Measurements from ENCODE around the gene SYT2. TPM values are rescaled to one million over a fixed set of nuclear protein-coding genes. Genes with fewer than 3 reads are reported as not detected.
"Not testable (repeated sequence)": the region's sequence is repeated elsewhere in the genome, so short reads cannot be mapped to it uniquely, and the experiment has no call there.

SYT2 gene
- total and polyA plus RNA-seq, 7 donors = 0.10 to 0.16 TPM; not detected in 5

GRCh38 chr1:202613571-202613970 is 96.7 kb downstream of the SYT2 start:
- peak overlapping the region in 1 of 4 donors; percentile 70 for H3K27ac ChIP-seq
- 91 to 97% methylated on average over 4 of the region's 4 CpGs for WGBS, 2 donors
- no peak for DNase-seq
- no peaks in the 10 kb centered on the region for H3K36me3 ChIP-seq
- intact Hi-C loops (cut with DNase I) = no loop called here
- peaks cover 0 to 34% (median 28%) of the 10 kb centered on the region in 4 donors for H3K4me1 ChIP-seq
- H3K27me3 ChIP-seq = no peaks in the 10 kb centered on the region
- no peaks in the 10 kb centered on the region for H3K9me3 ChIP-seq
- H3K4me3 ChIP-seq = no peak overlapping the region
- TF ChIP-seq CTCF (IDR thresholded peaks at IDR 0.05) (no peak), POLR2AphosphoS5 (IDR thresholded peaks at IDR 0.05) (no peak), POLR2A (IDR thresholded peaks at IDR 0.05) (no peak), EP300 (IDR thresholded peaks at IDR 0.05) (no peak)

GRCh38 chr1:202612036-202612435 is 98.2 kb downstream of the SYT2 start:
- peaks cover 0 to 26% (median 20%) of the 10 kb centered on the region in 4 donors for H3K4me1 ChIP-seq
- H3K36me3 ChIP-seq; H3K27me3 ChIP-seq; H3K9me3 ChIP-seq; intact Hi-C loops (cut with DNase I); DNase-seq; H3K4me3 ChIP-seq; H3K27ac ChIP-seq: not testable (repeated sequence)
- 96 to 97% methylated on average over 3 of the region's 3 CpGs for WGBS, 2 donors

- Histone ChIP-seq H3K27ac (no peak overlapping the region), H3K4me1 (no peaks in the 10 kb centered on the region), H3K9me3 (no peaks in the 10 kb centered on the region), H3K36me3 (peaks cover 0 to 41% (median 1%) of the 10 kb centered on the region in 4 donors), H3K4me3 (no peak overlapping the region), H3K27me3 (no peaks in the 10 kb centered on the region)
- 82 to 91% methylated on average over 5 of the region's 5 CpGs for WGBS, 2 donors
- TF ChIP-seq CTCF (IDR thresholded peaks at IDR 0.05) (no peak), POLR2A (IDR thresholded peaks at IDR 0.05) (no peak), EP300 (IDR thresholded peaks at IDR 0.05) (no peak), POLR2AphosphoS5 (IDR thresholded peaks at IDR 0.05) (no peak)
- no peak for DNase-seq
- intact Hi-C loops (cut with DNase I) = no loop called here
Measured at GRCh38 chr1:202605515-202605914, 104.7 kb downstream of the SYT2 start.

- Histone ChIP-seq H3K4me1 (peaks cover 0 to 13% (median 7%) of the 10 kb centered on the region in 4 donors), H3K9me3 (no peaks in the 10 kb centered on the region), H3K27ac (no peak overlapping the region), H3K27me3 (no peaks in the 10 kb centered on the region), H3K4me3 (no peak overlapping the region), H3K36me3 (peaks cover 0 to 41% (median 1%) of the 10 kb centered on the region in 4 donors)
- WGBS, 2 donors = 95% methylated on average over 2 of the region's 2 CpGs
- intact Hi-C loops (cut with DNase I) = no loop called here
- TF ChIP-seq EP300 (IDR thresholded peaks at IDR 0.05) = no peak
- no peak for DNase-seq
Measured at GRCh38 chr1:202603435-202603834, 106.8 kb downstream of the SYT2 start.

GRCh38 chr1:202600432-202601041 is 109.7 kb downstream of the SYT2 start:
- H3K4me1 ChIP-seq = peaks cover 0 to 13% (median 7%) of the 10 kb centered on the region in 4 donors
- WGBS, 2 donors = 90 to 93% methylated on average over 10 of the region's 10 CpGs
- no peak for DNase-seq

More at GRCh38 chr1:202600432-202601041, 109.7 kb downstream of the SYT2 start:
- TF ChIP-seq POLR2A (IDR thresholded peaks at IDR 0.05) (no peak), EP300 (IDR thresholded peaks at IDR 0.05) (no peak), CTCF (IDR thresholded peaks at IDR 0.05) (no peak), POLR2AphosphoS5 (IDR thresholded peaks at IDR 0.05) (no peak)
- Histone ChIP-seq H3K27me3 (no peaks in the 10 kb centered on the region), H3K4me3 (no peak overlapping the region), H3K27ac (peak overlapping the region in 3 of 4 donors; percentile 56 to 65 (median 59)), H3K9me3 (no peaks in the 10 kb centered on the region), H3K36me3 (peaks cover 0 to 32% (median 6%) of the 10 kb centered on the region in 4 donors)
- intact Hi-C loops (cut with DNase I) = loop anchor here (2.0 kb wide), 1 partner anchor 100 kb away; no protein-coding TSS in a partner anchor
